ENCODE data around the gene SETD1B.
"Not testable (repeated sequence)": the region's sequence is repeated elsewhere in the genome, so short reads cannot be mapped to it uniquely, and the experiment has no call there.

The SETD1B gene

GRCh38 chr12:121858662-121859572 is 55.1 kb downstream of the SETD1B start, which contains the start of gene HPD:
Gene HPD, minus strand, starts transcription at chr12:121858859. Its CDS starts 36 bp downstream, at chr12:121858823.
- no peak for DNase-seq

GRCh38 chr12:121860257-121860656 is 56.4 kb downstream of the SETD1B start:
- DNase-seq: no peak

GRCh38 chr12:121860699-121861098 is 56.9 kb downstream of the SETD1B start:
- not testable (repeated sequence) for DNase-seq

- no peak for DNase-seq
Observed at GRCh38 chr12:121861636-121862254, 57.9 kb downstream of the SETD1B start.

GRCh38 chr12:121866331-121866730 is 62.5 kb downstream of the SETD1B start:
- no peak for DNase-seq

- DNase-seq: not testable (repeated sequence)
Observed at GRCh38 chr12:121869229-121869628, 65.4 kb downstream of the SETD1B start.

- no peak for DNase-seq
Observed at GRCh38 chr12:121871467-121871866, 67.7 kb downstream of the SETD1B start.

GRCh38 chr12:121872546-121873215 is 68.9 kb downstream of the SETD1B start:
- DNase-seq: peak; percentile 15

- no peak for DNase-seq
Observed at GRCh38 chr12:121873216-121873569, 69.4 kb downstream of the SETD1B start.

GRCh38 chr12:121874071-121874470 is 70.3 kb downstream of the SETD1B start:
- no peak for DNase-seq

GRCh38 chr12:121875582-121875981 is 71.8 kb downstream of the SETD1B start:
- DNase-seq: no peak

GRCh38 chr12:121876080-121876447 is 72.3 kb downstream of the SETD1B start:
- DNase-seq: not testable (repeated sequence)
